ENCODE data around the gene SHROOM3.

SHROOM3 gene

DNA sequence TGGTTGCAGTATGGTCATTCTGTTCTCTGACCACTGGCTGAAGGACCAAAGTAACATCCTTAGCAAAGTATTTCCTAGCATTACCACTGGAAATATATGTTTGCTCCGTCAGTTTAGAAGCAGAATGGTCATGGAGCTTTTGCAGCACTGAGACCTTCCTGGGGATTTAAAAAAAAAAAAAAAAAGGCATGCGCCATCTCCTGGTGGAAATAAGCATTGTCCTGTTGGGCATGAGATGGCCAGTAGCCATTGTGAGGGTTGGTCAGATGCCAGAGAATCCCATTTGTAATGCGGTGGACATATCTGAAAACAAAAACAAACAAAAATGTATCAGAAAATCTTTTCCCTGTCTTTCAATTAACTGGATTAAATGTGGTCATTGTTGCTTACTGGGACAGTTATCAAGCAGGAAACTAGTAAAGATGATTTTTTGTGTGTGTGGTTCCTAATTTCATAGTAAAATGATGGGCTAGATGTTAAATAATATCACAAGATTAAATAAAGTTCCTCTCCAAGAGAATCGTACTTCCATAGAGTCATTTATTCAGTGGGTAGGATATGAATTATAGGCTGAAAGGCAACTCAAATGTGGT is 323.4 kb downstream of the SHROOM3 start:
- peak; percentile 11 for DNase-seq

DNA sequence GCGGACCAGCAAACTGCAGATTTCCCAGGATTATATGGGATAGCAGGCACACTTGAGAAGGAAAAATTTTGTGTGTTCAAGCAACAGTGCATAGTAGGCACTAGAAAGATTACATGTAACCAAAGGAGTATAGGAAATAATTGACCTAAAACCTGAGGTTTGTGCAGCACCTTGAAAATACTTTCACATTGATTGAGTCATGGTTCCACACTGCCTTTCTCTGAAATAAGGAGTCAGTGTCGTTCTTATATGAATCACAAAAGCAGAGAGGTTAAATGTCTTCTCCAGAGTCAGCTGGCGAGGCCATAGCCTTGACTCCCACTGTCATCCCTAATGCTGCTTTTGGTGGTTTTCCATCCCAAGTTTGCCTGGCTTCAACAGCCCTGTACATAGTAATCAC is 324.0 kb downstream of the SHROOM3 start:
- DNase-seq, result no peak

DNA sequence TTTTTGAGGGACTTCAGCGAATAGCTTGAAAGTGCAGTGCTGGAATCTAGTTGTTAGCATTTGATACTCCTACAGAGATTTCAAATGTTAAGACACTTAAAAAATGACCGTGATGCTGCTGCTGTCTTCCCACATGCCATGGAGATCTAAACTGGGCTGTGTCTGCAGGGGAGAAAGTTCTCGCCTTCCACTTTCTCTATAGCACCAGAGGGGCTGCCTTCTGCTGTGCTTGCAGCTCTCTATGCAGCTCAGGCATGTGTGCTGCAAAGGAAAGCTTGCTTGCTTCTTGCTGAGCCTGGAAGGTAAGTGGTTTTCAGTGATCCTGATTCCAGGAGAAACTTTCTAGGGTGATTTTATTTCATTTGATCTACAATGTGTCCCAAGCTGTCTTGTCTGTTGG is 325.2 kb downstream of the SHROOM3 start:
- no peak for DNase-seq

- no peak for DNase-seq
Observed at GRCh38 chr4:76762137-76763130, 327.4 kb downstream of the SHROOM3 start.

DNA sequence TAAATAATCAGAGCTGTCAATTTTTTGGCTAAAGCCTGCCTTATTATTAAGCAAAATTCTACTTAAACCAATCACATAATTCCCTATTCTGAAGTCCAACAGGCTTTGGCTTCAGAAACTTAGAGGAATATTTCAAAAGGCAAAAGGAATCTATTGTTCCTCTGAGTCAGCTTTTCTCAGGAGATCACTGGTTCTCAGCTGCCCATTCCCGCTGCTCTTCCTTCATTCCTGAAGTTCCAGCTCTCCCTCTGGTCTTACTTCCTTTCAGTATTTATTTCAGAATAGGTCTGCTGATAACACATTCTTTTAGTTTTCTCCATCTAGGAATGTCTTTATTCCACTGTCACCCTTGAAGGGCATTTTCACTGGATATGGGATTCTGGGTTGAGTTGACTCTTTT is 329.2 kb downstream of the SHROOM3 start:
- DNase-seq, result no peak

DNA sequence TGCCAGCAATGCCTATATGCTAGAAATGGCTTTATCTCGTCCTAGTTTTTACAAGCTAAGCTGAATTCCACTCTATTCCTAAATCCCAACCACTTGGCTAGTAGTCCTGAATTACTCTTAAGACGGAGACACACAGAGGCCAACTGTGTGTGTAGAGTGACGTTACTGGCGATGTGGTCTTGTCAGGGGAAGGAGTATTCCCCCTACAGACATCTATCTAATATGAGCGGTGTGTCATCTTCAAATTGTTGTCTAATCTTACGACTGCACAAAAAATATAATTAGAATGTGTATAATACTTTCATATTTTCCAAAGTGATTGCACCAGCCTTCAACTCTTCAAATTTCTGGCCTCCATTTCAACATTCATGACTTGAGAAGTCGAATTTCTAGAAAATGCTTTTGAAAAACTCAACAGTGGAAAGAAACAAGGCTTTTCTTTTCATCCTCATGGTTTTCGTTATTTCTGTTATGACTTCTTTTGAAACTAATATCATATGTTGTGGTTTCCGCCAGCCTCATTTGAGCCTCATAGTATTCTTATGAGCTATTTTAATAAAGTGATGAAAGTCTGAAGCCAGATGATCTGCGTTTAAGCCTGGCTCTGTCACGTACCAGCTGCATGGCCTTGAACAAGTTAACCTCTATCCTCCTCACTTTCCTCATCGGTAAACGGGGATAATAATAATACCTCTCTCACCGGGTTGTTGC is 330.6 kb downstream of the SHROOM3 start:
- DNase-seq, result no peak

DNA sequence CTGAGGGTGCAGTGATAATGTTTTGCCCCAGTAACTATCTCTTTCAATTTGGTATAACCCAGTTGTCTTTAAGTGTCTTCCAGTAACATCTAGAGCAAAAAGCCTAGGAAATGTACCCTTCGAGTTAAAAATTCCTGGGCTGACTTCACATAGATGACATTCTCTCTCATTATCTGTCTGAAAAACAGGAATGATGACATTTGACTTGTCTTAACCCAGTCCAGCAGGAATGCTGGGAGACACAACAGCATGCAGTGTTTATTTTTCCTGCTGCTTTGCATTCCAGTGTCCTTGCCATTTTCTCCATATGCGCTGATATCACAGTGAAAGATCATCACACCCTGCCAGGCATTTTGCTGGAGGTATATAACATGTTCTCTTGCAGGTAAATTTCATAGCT is 333.0 kb downstream of the SHROOM3 start:
- no peak for DNase-seq

DNA sequence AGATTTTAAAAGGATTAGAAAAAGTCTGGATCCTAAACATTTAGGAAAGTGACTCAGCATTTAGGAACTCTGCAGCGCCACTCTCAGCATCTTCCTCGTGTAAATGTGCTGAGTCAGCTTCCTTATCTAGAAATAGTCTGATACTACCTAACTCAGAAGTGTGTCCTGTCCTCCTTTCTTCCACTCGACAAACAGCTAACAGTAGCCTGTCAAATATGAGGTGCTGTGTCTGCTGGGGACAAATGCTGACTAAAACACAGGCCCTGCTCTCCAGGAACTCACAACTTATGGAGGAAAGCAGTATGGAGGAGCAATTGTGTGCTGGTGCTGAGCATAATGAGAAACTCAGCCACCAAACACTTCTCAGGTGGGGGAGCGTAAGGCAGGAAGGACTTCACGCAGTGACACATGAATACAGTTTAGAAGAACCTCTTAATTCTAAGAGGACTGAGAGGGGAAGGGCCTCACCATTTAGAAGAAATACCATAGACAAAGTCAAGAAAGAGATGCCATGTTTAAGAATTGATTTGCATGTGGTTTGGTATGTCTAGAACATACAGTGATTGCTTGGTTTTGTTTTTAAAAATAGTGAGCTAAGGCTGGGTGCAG is 337.6 kb downstream of the SHROOM3 start:
- DNase-seq, result no peak

DNA sequence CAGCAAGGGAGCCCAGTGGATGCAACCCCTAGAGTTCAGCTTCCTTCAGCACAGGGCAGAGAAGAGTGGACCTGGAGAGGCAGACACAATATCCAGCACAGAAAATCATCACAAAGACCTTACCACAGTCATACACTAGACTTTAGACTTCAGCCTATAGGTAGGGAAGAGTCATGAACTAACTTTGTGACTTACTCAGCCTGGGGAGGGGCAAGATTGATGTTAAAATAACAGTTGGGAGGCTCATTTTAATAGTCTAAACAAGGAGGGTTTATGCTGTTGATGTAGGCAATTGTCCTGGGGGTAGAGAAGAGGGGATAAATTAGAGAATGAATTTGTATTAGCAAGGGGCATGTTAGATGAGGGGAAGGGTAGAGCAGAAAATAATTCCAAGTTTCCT is 338.7 kb downstream of the SHROOM3 start:
- DNase-seq, result no peak

- no peak for DNase-seq
Observed at GRCh38 chr4:76779740-76780459, 344.9 kb downstream of the SHROOM3 start.

GRCh38 chr4:76780781-76781697 is 346.0 kb downstream of the SHROOM3 start:
- no peak for DNase-seq

- DNase-seq, result peak; percentile 74
Observed at GRCh38 chr4:76781698-76782595, 346.9 kb downstream of the SHROOM3 start.

- no peak for DNase-seq
Observed at GRCh38 chr4:76782837-76783236, 347.8 kb downstream of the SHROOM3 start.

- DNase-seq, result no peak
Observed at GRCh38 chr4:76783836-76784235, 348.8 kb downstream of the SHROOM3 start.

DNA sequence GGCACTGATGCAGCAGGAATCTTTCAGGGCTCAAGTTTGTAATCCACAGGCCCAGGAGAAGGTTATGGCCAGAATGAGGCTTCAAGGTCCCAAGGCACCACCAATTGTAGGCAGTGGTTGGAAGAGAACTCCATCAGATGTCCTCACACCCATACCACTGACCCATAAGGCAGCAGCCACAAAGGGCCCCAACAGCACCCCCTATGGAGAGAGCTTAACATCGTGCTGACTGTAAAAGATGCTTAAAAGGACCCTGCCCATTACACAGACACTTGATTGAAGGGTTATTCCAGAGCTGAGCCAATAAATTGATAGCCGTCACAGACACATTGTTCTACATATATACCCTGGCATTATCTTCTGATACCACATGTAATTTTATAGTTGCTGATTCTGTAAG is 349.2 kb downstream of the SHROOM3 start:
- no peak for DNase-seq

DNA sequence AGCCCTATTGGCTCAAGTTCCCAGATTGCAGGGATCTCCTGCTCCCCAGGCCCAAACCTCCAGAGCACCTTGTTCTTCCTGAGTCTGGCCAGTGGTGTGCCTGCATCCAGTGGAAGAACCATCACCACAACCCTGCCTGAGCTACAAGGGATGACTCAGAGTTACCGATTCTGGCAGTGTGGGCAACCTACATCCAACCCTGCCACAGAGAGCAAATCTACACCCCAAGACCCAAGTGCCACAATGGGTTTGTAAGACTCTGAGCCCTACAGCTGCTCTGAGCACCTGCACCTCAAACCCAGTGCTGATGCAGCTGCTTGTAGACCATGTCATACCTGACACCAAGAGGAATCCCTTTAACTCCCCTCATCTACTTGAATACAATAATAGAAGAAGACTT is 352.9 kb downstream of the SHROOM3 start:
- DNase-seq, result no peak

DNA sequence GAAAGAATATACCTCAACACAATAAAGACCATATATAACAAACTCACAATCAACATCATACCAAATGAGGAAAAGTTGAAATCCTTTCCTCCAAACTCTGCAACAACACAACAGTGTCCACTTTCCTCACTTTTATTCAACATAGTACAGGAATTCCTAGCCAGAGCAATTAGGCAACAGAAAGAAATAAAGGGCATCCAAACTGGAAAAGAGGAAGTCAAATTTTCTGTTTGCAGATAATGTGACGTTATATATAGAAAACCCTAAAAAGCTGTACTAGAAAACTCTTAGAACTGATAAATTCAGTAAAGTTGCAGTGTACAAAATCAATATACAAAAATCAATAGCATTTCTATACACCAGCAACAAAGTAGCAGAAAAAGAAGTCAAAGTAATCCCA is 355.3 kb downstream of the SHROOM3 start:
- no peak for DNase-seq

- DNase-seq, result no peak
Observed at GRCh38 chr4:76791479-76791878, 356.4 kb downstream of the SHROOM3 start.

GRCh38 chr4:76792418-76792817 is 357.4 kb downstream of the SHROOM3 start:
- DNase-seq, result no peak

GRCh38 chr4:76795243-76795642 is 360.2 kb downstream of the SHROOM3 start:
- no peak for DNase-seq
